HTERT RPE-1 (cell line): Measurements from ENCODE around the gene LDLRAD4.

Experiments used
- in situ Hi-C: fragments of 300-500 bp; cut with MboI; formaldehyde crosslinking; loops from 4 replicates; pipeline ENCODE4 v1.14.3; 2020; ENCODE audit warnings: low sequenced_read_pairs

The LDLRAD4 gene

GRCh38 chr18:13227910-13228309 lies 9.3 kb downstream of the LDLRAD4 start:
- in situ Hi-C loops: no loop called here

GRCh38 chr18:13229001-13229671 lies 10.6 kb downstream of the LDLRAD4 start:
- in situ Hi-C loops: no loop called here

DNA sequence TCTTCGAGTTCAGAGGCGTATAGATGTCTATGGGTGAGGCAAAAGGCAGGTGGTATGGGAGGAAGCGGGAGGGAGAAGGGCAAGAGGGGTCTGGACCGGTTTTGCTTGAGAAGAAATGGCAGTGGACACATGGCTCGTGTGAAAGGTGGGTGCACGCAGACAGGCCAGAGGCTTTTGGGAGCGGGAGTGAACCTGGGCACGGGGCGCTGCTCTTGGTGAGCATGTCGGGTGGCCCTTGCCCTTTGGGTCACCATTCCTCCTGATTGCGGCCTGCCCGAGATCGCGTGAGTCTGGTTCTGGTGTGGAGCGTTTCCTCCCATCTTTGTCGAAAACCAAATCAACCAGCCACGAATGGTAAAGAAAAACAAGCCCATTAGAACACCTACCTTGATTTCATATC lies 12.6 kb downstream of the LDLRAD4 start:
- in situ Hi-C loops: no loop called here

- in situ Hi-C loops: no loop called here
Observed at GRCh38 chr18:13232086-13232917, 13.7 kb downstream of the LDLRAD4 start.

GRCh38 chr18:13232971-13233786 lies 14.6 kb downstream of the LDLRAD4 start:
- in situ Hi-C loops: no loop called here

GRCh38 chr18:13233787-13234783 lies 15.5 kb downstream of the LDLRAD4 start:
- in situ Hi-C loops: no loop called here

GRCh38 chr18:13235421-13235831 lies 16.9 kb downstream of the LDLRAD4 start:
- in situ Hi-C loops: no loop called here

DNA sequence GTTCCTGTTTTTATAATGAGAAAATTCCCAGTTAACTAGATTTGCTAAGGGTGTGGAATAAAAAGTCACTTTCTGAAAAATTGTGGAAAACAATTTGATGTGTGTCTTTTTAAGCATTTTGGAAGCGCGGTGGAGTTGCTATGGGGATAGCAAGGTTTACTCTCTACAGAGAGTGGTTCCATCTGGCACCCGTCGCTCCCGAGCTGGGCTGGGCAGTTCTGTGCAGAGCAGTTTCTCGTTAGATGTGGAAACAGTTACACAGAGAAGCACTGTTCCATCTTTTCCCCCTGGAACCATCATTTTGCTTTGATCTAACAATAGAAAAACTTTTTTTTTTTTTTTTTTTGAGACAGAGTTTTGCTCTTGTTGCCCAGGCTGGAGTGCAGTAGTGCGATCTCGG lies 17.4 kb downstream of the LDLRAD4 start:
- in situ Hi-C loops: no loop called here

GRCh38 chr18:13236411-13236810 lies 17.9 kb downstream of the LDLRAD4 start:
- in situ Hi-C loops: no loop called here

- in situ Hi-C loops: no loop called here
Observed at GRCh38 chr18:13237073-13237472, 18.5 kb downstream of the LDLRAD4 start.

DNA sequence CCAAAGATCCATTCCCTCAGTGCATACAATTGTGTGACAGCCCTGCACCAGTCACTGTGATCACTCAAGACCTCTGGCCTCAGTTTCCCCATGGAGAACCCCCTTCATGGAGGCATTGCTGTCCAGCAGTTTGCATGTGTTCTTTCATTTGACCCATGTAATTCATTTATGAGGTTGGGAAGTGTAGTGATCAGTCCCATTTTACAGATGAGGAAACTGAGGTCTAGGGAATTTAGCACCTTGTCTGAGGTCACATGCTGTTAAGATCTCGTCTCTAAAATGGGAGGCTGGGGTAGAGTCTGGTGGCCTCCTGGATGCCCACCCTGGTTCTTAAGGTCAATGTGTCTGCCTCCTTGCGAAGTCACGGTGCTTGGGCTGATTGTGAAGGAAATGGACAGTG lies 19.1 kb downstream of the LDLRAD4 start:
- in situ Hi-C loops: no loop called here

DNA sequence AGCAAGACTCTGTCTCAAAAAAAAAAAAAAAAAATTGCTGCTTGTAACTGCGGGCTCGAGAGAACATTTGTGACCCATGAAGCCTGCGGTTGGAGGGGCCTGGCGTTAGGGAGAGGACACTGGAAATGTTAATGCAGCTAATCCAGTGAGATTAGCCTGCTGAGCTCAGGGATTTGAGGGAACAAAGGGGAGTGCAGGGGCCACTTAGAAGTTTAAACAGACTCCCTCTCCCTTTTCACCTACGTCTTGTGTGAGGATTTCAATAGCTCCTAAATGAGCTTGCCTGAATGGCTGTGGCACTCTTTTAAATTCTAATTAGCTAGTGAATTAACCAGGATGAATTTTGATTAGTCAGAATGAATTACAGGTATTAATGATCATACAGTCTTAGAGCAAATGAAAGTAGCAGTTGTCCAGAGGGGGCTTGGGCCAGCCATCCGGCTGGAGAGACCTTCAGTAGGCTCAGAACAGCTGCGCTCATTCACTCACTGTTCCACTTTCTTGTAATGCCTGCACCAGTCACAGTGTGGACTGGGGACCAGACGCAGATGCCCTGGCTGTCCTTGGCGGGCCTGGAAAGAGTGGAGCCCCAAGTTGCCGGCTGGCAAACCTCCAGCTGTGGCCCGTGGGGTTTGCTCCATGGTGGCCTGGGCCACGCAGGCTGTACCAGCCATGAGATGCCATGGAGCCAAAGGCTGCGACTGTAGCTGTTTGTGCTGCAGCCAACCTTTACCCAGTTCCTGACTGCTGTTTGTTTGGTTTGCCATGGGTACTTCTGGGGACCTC lies 20.8 kb downstream of the LDLRAD4 start:
- in situ Hi-C loops: no loop called here

- in situ Hi-C loops: no loop called here
Observed at GRCh38 chr18:13240060-13240725, 21.6 kb downstream of the LDLRAD4 start.

DNA sequence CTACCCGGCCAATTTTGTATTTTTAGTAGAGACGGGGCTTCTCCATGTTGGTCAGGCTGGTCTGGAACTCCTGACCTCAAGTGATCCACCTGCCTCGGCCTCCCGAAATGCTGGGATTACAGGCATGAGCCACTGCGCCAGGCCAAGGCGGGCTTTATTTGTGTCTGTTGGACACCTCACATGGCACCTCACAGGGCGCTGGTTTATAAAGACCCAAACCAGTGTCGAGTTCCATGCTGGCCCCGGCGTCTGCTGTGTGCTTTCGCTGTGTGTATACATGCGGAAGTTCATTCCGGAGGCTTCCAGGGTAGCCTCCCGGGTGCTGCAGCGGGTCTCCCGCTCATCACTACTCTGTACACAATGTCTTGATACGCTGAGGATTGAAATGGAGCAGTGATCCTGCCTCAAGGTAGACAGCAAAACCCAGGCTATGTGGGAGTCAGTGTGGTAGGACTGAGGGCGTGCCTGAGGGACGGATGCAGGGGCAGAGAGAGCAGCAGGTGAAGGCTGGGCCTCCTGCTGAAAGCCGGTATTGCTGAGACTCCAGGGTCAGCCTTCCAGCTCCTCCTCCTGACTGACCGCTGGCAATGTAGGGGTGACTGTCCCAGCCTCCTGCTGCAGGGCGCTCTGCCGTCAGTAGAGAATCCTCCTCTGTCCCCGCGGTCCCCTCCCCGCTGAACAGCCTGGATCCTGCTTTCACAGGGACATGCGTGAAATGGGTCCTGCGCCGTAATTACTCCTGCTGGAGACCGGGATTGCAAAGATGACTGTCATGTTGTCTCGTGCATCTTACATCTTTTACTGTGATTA lies 22.7 kb downstream of the LDLRAD4 start:
- in situ Hi-C loops: no loop called here

- in situ Hi-C loops: no loop called here
Observed at GRCh38 chr18:13241893-13242175, 23.3 kb downstream of the LDLRAD4 start.

DNA sequence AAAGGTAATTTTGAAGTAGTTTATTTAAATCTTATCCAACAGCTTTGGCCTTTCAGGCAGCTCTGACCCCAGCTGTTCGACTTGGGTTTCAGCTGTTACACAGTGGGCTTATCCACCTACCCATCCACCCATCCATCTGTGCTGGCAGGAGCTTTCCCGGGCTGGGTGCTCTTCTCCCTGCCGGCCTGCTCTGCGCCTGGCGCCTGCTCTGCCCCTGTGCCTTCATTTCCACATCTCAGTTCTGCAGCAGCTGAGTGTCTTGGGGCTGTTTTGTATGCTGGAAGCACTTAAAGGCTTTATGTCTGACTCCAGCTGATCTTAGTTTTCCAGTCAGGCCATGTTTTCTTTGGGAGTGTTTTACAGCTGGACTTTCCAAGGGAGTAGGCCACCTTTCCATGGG lies 24.2 kb downstream of the LDLRAD4 start:
- in situ Hi-C loops: no loop called here

DNA sequence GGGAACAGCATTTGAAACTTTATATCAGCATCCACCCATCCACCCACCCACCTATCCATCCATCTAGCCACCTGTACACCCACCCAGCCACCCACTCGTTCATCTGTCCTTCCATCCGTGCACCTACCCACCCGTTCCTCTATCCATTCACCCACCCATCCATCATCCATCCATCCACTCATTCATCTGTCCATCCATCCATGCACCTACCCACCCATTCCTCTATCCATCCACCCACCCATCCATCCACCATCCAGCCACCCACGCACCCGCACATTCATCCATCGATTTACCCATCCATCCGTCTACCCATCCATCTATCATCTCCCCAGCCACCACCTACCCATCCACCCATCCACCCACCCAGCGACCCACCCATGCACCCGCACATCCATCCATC lies 24.8 kb downstream of the LDLRAD4 start:
- in situ Hi-C loops: no loop called here

GRCh38 chr18:13244135-13244534 lies 25.6 kb downstream of the LDLRAD4 start:
- in situ Hi-C loops: no loop called here
